ENCODE results near the gene IFT43. TPM values are rescaled to one million over a fixed set of nuclear protein-coding genes. Genes with fewer than 3 reads are reported as not detected.
"Not testable (repeated sequence)": the region's sequence is repeated elsewhere in the genome, so short reads cannot be mapped to it uniquely, and the experiment has no call there.

IFT43 gene
- polyA plus RNA-seq, 1 experiment: 41.4 TPM

GRCh38 chr14:76007379-76007778, 21.8 kb downstream of the IFT43 start:
- CTCF ChIA-PET: interaction anchor here (1.0 to 3.4 kb wide), 3 partner anchors 9 to 298 kb away, joined by 3 to 14 read pairs (median 6); no protein-coding TSS in a partner anchor
- H3K27ac ChIP-seq (ENCODE audit: low read depth, low read length): no peak overlapping the region
- no peak for DNase-seq (ENCODE audit: low read depth, low spot score)
- POLR2A ChIA-PET: no interaction called here
- no peak for TF ChIP-seq CTCF (IDR thresholded peaks at IDR 0.05; ENCODE audit: low read depth, low read length)
- no peaks in the 10 kb centered on the region for H3K9me3 ChIP-seq (ENCODE audit: control insufficient read depth, insufficient read depth, low read length)
- no peak overlapping the region for H3K4me3 ChIP-seq (ENCODE audit: low read depth, low read length)
- H3K27me3 ChIP-seq (ENCODE audit: control insufficient read depth, insufficient read depth, low read length): no peaks in the 10 kb centered on the region

GRCh38 chr14:76007852-76008251, 22.3 kb downstream of the IFT43 start:
- CTCF ChIA-PET: interaction anchor here (0.6 to 3.4 kb wide), 4 partner anchors 10 to 299 kb away, joined by 3 to 14 read pairs (median 4); no protein-coding TSS in a partner anchor
- DNase-seq (ENCODE audit: low read depth, low spot score): no peak
- no peaks in the 10 kb centered on the region for H3K9me3 ChIP-seq (ENCODE audit: control insufficient read depth, insufficient read depth, low read length)

GRCh38 chr14:76009627-76010026, 24.1 kb downstream of the IFT43 start:
- H3K27ac ChIP-seq (ENCODE audit: low read depth, low read length); POLR2A ChIA-PET; H3K9me3 ChIP-seq (ENCODE audit: control insufficient read depth, insufficient read depth, low read length); H3K4me3 ChIP-seq (ENCODE audit: low read depth, low read length); H3K27me3 ChIP-seq (ENCODE audit: control insufficient read depth, insufficient read depth, low read length); DNase-seq (ENCODE audit: low read depth, low spot score): not testable (repeated sequence)
- CTCF ChIA-PET: interaction anchor here (0.8 to 1.8 kb wide), 3 partner anchors 298 to 1087 kb away, joined by 3 to 7 read pairs (median 5); no protein-coding TSS in a partner anchor

More at GRCh38 chr14:76007852-76008251, 22.3 kb downstream of the IFT43 start:
- no peak for TF ChIP-seq CTCF (IDR thresholded peaks at IDR 0.05; ENCODE audit: low read depth, low read length)
- Histone ChIP-seq H3K27me3 (ENCODE audit: control insufficient read depth, insufficient read depth, low read length) (no peaks in the 10 kb centered on the region), H3K4me3 (ENCODE audit: low read depth, low read length) (no peak overlapping the region), H3K27ac (ENCODE audit: low read depth, low read length) (no peak overlapping the region)
- POLR2A ChIA-PET: interaction anchor here (0.6 kb wide), 1 partner anchor 13 kb away, joined by 3 read pairs; no protein-coding TSS in a partner anchor

GRCh38 chr14:76011930-76012329, 26.4 kb downstream of the IFT43 start:
- TF ChIP-seq CTCF (IDR thresholded peaks at IDR 0.05; ENCODE audit: low read depth, low read length): no peak
- DNase-seq (ENCODE audit: low read depth, low spot score): no peak
- Histone ChIP-seq H3K4me3 (ENCODE audit: low read depth, low read length) (no peak overlapping the region), H3K27me3 (ENCODE audit: control insufficient read depth, insufficient read depth, low read length) (no peaks in the 10 kb centered on the region), H3K27ac (ENCODE audit: low read depth, low read length) (peak overlapping the region; percentile 3), H3K9me3 (ENCODE audit: control insufficient read depth, insufficient read depth, low read length) (no peaks in the 10 kb centered on the region)
- ChIA-PET CTCF (interaction anchor here (1.0 to 5.2 kb wide), 3 partner anchors 10 to 376 kb away, joined by 3 to 37 read pairs (median 5); no protein-coding TSS in a partner anchor), POLR2A (no interaction called here)

- Histone ChIP-seq H3K27me3 (ENCODE audit: control insufficient read depth, insufficient read depth, low read length) (no peaks in the 10 kb centered on the region), H3K27ac (ENCODE audit: low read depth, low read length) (peak overlapping the region; percentile 43), H3K9me3 (ENCODE audit: control insufficient read depth, insufficient read depth, low read length) (no peaks in the 10 kb centered on the region), H3K4me3 (ENCODE audit: low read depth, low read length) (no peak overlapping the region)
- CTCF ChIA-PET: interaction anchor here (0.9 to 5.2 kb wide), 4 partner anchors 9 to 302 kb away, joined by 3 to 37 read pairs (median 4); no protein-coding TSS in a partner anchor
- DNase-seq (ENCODE audit: low read depth, low spot score): peak; percentile 66
- POLR2A ChIA-PET: no interaction called here
- peak; percentile 27 for TF ChIP-seq CTCF (IDR thresholded peaks at IDR 0.05; ENCODE audit: low read depth, low read length)
Measured at GRCh38 chr14:76012354-76012753, 26.8 kb downstream of the IFT43 start.

Data from AG04450 (cell line).